DMS153 treated with DMSO at 0.1 percent for 48 hours (cell line): ENCODE measurements around the gene NRXN2.

Source experiments
- DNase-seq: peaks from one replicate; lab custom pipeline; 2025; ENCODE audit not compliant: unreplicated experiment; lab: John Stamatoyannopoulos, UW

NRXN2 gene

GRCh38 chr11:64722141-64723065 is 594 bp downstream of the NRXN2 start:
- no peak for DNase-seq

GRCh38 chr11:64721359-64721699 is 1.7 kb downstream of the NRXN2 start:
- no peak for DNase-seq

GRCh38 chr11:64720640-64721358 is 2.2 kb downstream of the NRXN2 start:
- no peak for DNase-seq

GRCh38 chr11:64720167-64720566 is 2.8 kb downstream of the NRXN2 start:
- DNase-seq = no peak

- no peak for DNase-seq
Observed at GRCh38 chr11:64719406-64719805, 3.6 kb downstream of the NRXN2 start.

GRCh38 chr11:64718780-64719124 is 4.2 kb downstream of the NRXN2 start:
- no peak for DNase-seq

- DNase-seq = no peak
Observed at GRCh38 chr11:64718084-64718779, 4.8 kb downstream of the NRXN2 start.

GRCh38 chr11:64717268-64717578 is 5.8 kb downstream of the NRXN2 start:
- no peak for DNase-seq

GRCh38 chr11:64716473-64717267 is 6.3 kb downstream of the NRXN2 start:
- no peak for DNase-seq

GRCh38 chr11:64715756-64716472 is 7.1 kb downstream of the NRXN2 start:
- no peak for DNase-seq

- DNase-seq = no peak
Observed at GRCh38 chr11:64715110-64715509, 7.9 kb downstream of the NRXN2 start.

- no peak for DNase-seq
Observed at GRCh38 chr11:64714666-64715065, 8.3 kb downstream of the NRXN2 start.

- no peak for DNase-seq
Observed at GRCh38 chr11:64713781-64714363, 9.1 kb downstream of the NRXN2 start.

- DNase-seq = no peak
Observed at GRCh38 chr11:64713016-64713707, 9.8 kb downstream of the NRXN2 start.

- no peak for DNase-seq
Observed at GRCh38 chr11:64712430-64713015, 10.5 kb downstream of the NRXN2 start.

- no peak for DNase-seq
Observed at GRCh38 chr11:64711956-64712362, 11.0 kb downstream of the NRXN2 start.

GRCh38 chr11:64711138-64711955 is 11.7 kb downstream of the NRXN2 start:
- no peak for DNase-seq

- DNase-seq = no peak
Observed at GRCh38 chr11:64710418-64711137, 12.4 kb downstream of the NRXN2 start.
